Kidney epithelial cell (primary cell): ENCODE measurements around the gene POLR1F. TPM values are rescaled to one million over a fixed set of nuclear protein-coding genes. Genes with fewer than 3 reads are reported as not detected.

Experiments
- DNase-seq: peaks from one replicate; pipeline ENCODE4 v3.0.0-alpha.2; 2010; ENCODE audit warnings: low read depth
- H3K27me3 ChIP-seq: 2 replicates; pipeline ENCODE4 v1.6.0; 2011; ENCODE audit warnings: low read length; ENCODE audit not compliant: control insufficient read depth, insufficient read depth
- H3K36me3 ChIP-seq: 2 replicates; pipeline ENCODE4 v1.5.1; 2011; ENCODE audit warnings: low read length; ENCODE audit not compliant: control insufficient read depth, insufficient read depth
- H3K4me3 ChIP-seq: 2 replicates; pipeline ENCODE4 v1.5.1; 2011; ENCODE audit warnings: low read depth, mild to moderate bottlenecking, control low read depth, low read length
- total RNA-seq: library from RNA; depleted of rRNA; stranded (reverse); fragments of >200 nt; gene quantifications from 2 replicates; pipeline ENCODE4 v1.2.3, GENCODE V29; 2015
- TF ChIP-seq, protein P1 (sequence below): IDR thresholded peaks from 2 replicates; pipeline ENCODE4 v1.5.1; 2011; ENCODE audit warnings: mild to moderate bottlenecking, moderate library complexity, low read length, control low read depth, inconsistent platforms; ENCODE audit not compliant: insufficient read depth, poor library complexity, severe bottlenecking

Gene POLR1F
- total RNA-seq, 1 donor from 2014 or later, result 22.5 TPM

DNA sequence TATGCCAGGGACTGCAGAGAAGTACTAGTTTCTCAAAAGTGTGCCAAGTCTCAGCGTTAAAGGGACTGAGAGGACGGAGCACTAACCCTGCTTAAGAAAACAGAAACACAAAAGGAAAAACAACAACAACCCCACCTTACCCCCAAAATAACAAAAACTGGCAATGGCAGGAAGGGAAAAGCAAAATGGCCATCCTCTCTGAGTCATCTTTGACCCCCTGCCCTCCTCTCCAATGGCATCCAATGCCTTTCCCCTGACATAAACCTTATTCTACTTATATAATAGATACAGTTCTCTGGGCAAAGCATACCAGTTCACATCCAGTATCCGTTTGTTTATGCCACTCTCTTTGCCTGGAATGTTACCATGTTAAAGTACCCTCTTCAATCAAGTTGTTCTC is 1.6 kb downstream of the POLR1F start:
- Histone ChIP-seq H3K4me3 (no peak overlapping the region), H3K27me3 (no peaks in the 10 kb centered on the region), H3K36me3 (no peaks in the 10 kb centered on the region)
- TF ChIP-seq, protein P1, sequence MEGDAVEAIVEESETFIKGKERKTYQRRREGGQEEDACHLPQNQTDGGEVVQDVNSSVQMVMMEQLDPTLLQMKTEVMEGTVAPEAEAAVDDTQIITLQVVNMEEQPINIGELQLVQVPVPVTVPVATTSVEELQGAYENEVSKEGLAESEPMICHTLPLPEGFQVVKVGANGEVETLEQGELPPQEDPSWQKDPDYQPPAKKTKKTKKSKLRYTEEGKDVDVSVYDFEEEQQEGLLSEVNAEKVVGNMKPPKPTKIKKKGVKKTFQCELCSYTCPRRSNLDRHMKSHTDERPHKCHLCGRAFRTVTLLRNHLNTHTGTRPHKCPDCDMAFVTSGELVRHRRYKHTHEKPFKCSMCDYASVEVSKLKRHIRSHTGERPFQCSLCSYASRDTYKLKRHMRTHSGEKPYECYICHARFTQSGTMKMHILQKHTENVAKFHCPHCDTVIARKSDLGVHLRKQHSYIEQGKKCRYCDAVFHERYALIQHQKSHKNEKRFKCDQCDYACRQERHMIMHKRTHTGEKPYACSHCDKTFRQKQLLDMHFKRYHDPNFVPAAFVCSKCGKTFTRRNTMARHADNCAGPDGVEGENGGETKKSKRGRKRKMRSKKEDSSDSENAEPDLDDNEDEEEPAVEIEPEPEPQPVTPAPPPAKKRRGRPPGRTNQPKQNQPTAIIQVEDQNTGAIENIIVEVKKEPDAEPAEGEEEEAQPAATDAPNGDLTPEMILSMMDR, result no peak
- DNase-seq, result no peak

DNA sequence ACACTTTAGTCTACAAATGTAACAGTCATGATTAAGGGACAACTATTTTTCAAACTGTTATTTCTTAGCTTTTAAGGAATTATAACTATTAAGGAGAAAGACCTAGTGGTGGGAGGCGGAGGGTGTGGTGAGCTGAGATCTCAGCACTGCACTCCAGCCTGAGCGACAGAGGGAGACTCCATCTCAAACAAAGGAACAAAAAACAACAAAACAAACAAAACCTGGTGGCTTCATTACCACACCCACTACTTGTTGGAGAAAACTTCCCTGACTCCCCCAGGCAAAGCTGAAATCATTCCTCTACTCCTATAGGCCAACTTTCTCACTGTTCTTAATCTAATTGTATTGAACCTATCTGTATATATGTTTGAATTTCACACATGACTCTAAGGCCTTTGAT is 3.2 kb downstream of the POLR1F start:
- TF ChIP-seq, protein P1, result no peak
- no peak overlapping the region for H3K4me3 ChIP-seq
- DNase-seq, result no peak
- H3K27me3 ChIP-seq, result no peaks in the 10 kb centered on the region
- no peaks in the 10 kb centered on the region for H3K36me3 ChIP-seq

DNA sequence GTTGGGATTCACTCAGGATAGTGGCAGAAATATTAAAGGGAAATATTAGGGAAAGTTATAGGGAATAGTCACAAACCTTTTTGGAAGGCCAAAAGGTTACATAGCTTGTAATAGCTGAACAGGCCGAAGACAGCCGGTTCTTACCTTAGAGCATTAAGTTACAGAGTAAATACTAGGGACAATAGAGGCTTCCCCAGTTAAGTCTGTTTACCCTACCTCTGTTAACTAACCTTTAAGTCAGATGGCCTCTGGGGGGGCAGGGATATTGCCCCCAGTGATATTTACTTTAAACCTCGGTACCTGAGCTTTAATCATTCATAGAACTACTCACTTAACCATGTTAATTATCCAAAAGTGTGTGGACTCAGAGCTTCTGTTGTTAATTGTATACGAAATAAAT is 7.4 kb downstream of the POLR1F start:
- H3K36me3 ChIP-seq, result no peaks in the 10 kb centered on the region
- H3K27me3 ChIP-seq, result no peaks in the 10 kb centered on the region
- DNase-seq, result no peak
- TF ChIP-seq, protein P1, result no peak
- H3K4me3 ChIP-seq, result no peak overlapping the region

DNA sequence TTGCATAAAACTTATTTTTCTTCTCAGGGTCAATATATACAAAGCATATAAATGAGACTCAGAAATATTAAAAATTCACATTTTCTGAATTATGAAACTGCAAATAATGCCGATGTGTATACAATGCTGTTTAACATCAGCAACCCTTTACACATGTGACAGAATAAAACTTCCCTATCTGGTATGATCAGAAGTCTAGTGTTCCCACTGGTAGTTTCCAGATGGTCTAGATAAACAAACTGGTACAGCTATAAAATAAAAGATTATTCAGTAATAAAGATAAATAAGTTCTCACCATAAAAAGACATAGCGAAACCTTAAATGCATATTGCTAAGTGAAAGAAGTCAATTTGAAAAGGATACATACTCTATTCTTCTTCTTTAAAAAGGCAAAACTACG is 7.9 kb downstream of the POLR1F start:
- no peak overlapping the region for H3K4me3 ChIP-seq
- H3K27me3 ChIP-seq, result no peaks in the 10 kb centered on the region
- TF ChIP-seq, protein P1, result no peak
- no peaks in the 10 kb centered on the region for H3K36me3 ChIP-seq
- DNase-seq, result no peak

DNA sequence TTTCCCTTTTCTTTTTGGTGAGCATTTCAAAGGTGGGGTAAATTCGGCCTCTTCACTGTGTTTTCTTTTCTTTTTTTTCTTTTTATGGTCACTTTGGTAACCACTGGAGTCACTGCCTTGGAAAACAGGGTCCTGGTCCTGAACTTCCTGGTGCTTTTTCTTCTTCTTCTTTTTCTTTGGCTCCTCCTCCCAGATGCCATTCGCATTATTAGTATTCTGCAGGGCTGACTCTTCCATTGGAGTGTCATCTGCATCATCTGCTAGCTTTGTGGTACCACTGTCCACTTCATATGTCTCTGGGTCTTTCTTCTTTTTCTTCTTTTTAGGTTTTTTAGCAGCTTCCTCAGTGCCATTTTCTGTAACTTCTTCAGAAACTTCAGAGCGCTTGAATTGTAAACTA is 10.5 kb downstream of the POLR1F start:
- DNase-seq, result no peak
- Histone ChIP-seq H3K36me3 (no peaks in the 10 kb centered on the region), H3K27me3 (no peaks in the 10 kb centered on the region)

DNA sequence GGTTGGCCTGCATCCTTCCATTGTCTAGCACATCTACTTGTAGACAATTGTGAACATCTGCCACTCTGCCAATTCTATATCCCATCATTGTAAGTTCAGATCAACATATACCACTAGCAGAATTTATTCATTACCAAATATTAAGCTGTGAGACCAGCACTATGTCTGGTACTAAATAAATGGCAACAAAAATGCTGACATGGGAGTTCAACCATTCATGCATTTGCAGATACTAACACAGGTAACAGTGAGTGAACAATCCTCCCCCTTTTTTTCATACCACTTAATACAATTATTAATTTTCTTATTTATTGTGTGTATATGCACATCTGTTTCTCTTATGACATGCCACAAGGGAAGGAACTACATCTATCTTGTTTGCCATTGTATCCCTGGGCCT is 11.9 kb downstream of the POLR1F start:
- Histone ChIP-seq H3K27me3 (no peaks in the 10 kb centered on the region), H3K36me3 (no peaks in the 10 kb centered on the region), H3K4me3 (no peak overlapping the region)
- TF ChIP-seq, protein P1, result no peak
- no peak for DNase-seq

More for the DNA sequence above, 10.5 kb downstream of the POLR1F start:
- no peak overlapping the region for H3K4me3 ChIP-seq
- TF ChIP-seq, protein P1, result no peak
